ENCODE results near the gene SMKR1.

Gene SMKR1

GRCh38 chr7:129489491-129489890 lies 12.8 kb upstream of the SMKR1 start:
- DNase-seq, result no peak

DNA sequence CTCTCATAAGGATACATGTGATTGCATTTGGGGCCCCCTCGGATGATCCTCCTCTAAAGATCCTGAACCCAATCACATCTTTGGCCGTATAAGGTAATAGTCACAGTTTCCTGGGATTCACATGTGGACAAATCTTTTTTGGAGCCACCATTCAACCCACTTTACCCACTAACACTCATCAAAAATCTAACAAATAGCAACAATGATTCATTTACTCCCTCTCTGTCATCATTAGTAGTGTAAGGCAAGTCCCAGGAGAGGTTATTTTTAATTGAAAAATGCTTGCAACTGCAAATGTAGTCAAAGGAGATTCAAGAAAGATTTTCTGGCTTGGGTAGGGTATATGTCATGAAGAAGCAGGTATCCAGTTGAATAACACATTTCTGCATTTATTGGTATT lies 9.9 kb upstream of the SMKR1 start:
- no peak for DNase-seq

- DNase-seq, result no peak
Observed at GRCh38 chr7:129493555-129493954, 8.8 kb upstream of the SMKR1 start.

- DNase-seq, result no peak
Observed at GRCh38 chr7:129494041-129494440, 8.3 kb upstream of the SMKR1 start.

GRCh38 chr7:129495987-129496386 lies 6.3 kb upstream of the SMKR1 start:
- DNase-seq, result no peak

- peak; percentile 41 for DNase-seq
Observed at GRCh38 chr7:129496653-129497052, 5.7 kb upstream of the SMKR1 start.

DNA sequence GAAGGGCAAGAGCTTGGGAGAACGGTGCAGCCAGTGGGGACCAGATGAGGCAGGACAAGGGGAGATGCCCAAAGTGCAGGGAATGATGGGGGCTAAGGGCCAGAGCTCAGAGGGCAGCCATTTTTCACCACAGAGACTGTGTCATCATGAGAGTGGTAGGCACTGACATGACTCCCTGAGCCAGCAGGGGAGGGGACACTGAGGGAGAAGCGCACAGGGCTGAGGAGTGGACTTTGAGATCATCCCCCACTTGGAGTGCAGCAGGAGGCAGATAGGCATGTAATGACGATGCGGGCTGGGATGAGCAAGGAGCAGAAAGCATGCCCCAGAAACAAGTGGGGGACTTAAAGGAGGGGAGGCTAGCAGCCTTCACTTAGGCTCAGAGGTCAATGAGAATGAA lies 5.2 kb upstream of the SMKR1 start:
- no peak for DNase-seq

- no peak for DNase-seq
Observed at GRCh38 chr7:129498021-129498420, 4.3 kb upstream of the SMKR1 start.

DNA sequence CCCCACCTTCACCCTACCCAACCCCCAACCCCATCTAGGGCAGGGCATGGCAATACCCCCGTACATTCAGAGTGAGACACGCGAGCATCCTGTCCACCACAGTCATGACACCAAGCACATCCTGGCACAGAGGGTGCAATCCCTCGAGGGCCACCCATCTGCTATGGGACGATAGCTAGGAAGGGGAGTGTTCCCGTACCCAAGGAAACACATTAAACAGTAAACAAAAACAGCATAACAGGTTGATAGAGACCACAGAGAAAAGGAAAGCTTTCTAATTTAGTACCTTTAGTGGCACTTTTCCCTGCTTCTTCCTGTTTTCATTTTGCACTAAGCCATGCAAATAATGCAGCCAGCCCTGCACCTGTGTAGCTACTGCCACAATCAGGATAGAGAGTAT lies 2.3 kb upstream of the SMKR1 start:
- DNase-seq, result no peak

GRCh38 chr7:129502708-129503685 lies 666 bp downstream of the SMKR1 start:
- DNase-seq, result no peak

DNA sequence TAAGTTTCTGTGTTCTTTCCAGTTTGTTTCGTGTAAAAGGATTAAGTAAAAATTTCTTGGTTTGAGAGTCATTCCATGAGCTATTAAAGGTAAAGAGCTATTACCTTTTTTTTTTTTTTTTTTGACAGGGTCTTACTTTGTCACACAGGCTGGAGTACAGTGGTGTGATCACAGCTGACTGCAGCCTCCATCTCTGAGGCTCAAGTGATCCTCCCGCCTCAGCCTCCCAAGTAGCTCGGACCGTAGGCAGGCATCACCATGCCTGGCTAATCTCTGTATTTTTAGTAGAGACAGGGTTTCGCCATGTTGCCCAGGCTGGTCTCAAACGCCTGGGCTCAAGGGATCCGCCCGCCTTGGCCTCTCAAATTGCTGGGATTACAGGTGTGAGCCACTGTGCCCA lies 1.4 kb downstream of the SMKR1 start:
- DNase-seq, result no peak

DNA sequence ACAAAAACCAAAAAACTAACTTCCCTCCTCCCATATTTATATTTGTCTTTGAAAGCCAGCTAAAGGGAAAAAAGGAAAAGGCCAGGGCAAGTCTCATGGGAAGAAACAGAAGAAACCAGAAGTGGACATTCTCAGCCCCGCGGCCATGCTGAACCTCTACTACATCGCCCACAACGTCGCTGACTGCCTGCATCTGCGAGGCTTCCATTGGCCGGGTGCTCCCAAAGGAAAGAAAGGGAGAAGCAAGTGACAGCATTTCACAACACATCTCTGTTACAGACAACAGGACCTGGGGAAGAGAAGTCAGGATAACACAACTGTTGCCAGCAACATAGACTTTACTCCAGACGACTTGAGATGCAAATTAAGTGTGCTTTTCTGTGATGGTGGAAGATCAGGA lies 9.9 kb downstream of the SMKR1 start:
- DNase-seq, result no peak

- no peak for DNase-seq
Observed at GRCh38 chr7:129513546-129513945, 11.2 kb downstream of the SMKR1 start.

DNA sequence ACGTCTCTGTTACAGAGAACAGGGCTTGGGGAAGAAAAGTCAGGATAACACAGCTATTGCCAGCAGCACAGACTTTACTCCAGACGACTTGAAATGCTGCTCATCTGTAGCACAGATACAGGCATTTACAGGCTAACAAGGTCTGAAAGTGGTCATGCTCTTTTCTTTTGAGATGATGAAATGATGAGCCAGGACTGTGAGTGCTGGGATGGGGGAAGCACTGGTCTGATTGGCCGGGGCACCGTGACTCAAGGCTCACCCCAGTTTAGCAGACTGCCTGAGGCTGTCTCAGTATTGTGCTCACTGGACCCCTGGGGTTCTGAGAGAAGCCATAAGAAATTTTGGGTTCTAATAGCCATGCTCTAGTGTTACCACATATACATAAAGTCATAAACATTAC lies 12.4 kb downstream of the SMKR1 start:
- DNase-seq, result no peak

DNA sequence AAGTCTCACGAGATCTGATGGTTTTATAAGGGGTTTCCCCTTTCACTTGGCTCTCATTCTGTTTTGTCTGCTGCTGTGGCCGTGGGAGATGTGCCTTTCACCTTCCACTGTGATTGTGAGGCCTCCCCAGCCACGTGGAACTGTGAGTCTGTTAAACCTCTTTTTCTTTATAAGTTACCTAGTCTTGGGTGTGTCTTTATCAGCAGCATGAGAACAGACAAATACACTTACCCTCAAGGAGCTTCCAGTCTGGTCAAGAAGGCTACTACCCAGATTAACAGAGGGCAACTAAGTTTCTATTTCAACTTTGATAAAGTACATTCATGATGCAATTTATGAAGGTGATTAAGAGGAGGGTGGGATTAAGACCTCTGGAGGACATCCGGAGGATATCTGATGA lies 13.1 kb downstream of the SMKR1 start:
- no peak for DNase-seq

DNA sequence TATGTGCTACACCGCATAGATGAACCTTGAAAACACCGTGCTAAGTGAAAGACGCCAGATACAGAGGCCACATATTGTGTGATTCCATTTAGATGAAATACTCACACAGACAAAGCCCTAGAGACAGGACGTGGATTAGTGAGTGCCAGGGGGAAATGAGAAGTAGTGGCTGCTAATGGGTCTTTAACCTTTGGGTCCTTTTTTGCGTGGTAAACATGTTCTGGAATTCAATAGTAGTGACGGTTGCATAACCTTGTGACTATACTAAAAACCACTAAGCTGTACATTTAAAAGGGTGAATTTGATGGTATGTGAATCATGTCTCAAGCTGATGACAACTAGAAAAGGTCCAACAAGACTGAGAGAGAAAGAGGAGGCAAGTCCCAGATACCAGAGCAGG lies 15.6 kb downstream of the SMKR1 start:
- DNase-seq, result no peak

DNA sequence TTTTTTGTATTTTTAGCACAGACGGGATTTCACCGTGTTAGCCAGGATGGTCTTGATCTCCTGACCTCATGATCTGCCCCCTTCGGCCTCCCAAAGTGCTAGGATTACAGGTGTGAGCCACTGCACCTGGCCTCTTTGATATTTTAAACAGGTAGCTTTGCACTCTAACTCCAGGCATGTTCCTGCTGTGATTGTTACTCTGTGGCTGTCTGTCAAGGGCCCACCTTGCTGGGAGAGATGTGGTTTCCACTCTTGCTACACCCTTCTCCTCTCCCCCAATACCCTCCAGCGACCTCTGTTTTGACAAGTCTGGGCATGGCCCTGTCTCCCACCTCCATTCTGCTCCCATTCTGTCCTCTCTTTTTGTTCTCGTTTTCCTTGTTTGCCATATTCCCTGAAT lies 17.1 kb downstream of the SMKR1 start:
- no peak for DNase-seq

- DNase-seq, result no peak
Observed at GRCh38 chr7:129522088-129522970, 20.0 kb downstream of the SMKR1 start.

DNA sequence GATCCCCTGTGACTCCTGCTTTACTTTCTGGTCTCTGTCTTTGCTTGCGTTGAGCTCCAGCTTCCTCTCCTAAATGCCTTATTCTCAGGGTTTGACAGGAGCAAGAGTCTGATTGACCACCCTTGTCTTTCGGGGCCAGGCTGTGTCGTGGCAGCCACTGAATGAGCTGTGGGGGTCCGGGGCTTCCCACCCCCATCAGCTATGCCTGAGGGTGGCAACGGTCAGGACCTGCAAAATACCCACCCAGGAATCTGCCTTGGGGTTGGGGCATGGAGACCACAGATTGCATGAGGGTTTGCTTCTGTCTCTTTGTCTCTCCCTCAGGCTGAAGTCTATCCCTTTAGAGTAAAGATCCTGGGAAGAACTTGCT lies 20.6 kb downstream of the SMKR1 start:
- no peak for DNase-seq

GRCh38 chr7:129523924-129524323 lies 21.6 kb downstream of the SMKR1 start:
- no peak for DNase-seq

DNA sequence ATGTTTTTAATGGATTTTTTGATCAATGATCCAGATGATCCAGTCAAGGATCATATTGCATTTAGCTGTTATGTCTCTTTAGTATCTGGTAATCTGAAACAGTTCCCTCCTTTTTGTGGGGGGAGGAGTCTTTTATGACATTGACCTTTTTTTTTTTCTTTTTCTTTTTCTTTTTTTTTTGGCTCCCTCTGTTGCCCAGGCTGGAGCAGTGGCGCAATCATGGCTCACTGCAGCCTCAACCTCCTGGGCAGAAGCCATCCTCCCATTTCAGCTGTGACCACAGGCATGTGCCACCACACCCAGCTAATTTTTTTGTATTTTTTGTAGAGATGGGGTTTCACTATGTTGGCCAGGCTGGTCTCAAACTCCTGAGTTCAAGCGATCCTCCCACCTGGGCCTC lies 22.1 kb downstream of the SMKR1 start:
- peak; percentile 48 for DNase-seq

DNA sequence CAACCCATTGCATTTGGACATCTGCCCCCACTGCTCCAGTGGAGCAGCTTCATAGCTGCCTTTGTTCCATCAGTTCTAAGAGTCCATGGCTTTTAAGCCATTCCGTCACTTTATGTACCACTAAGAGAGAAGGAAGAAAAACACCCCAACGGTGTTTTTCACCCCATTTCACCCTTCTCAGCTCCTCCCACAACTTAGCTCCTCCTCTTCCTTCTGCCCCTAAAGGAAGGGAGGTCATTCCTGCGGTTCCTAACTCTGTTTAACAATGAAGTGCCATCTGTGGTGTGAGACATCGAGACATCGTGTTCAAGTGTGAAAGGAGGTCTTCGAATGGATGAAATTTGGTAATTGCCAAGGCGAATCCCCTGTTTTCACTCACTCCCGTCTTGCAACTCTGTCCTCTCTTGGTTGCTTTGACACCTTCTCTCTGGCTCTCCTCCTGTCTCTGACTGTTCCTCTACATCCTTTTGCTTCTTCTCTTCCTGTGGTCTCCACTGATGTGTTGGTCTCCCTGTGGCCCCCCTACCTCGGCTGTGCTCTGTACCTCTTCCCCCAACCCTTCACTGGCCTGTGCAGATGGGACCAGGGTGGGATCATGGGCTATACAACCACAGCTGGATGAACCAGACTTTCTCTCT lies 23.0 kb downstream of the SMKR1 start:
- no peak for DNase-seq

DNA sequence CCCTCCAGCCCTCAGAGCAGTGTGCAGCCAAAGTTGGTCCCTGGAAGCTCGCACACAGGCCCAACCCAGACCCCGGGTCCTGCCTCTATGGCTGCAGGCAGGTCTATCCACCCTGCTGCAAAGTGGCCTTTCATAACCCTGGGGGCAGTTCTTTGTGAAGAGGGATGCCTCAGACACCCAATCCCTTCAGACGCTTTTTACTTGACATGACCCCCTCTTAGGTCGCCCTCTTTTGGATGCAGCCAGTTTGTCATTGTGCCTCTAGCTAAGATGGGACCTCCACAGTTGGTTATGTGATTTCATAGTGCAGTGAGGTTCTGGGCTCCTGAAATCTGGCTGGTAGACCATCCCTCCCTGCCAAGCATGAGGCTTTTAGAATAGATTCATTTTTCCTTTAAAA lies 27.3 kb downstream of the SMKR1 start:
- no peak for DNase-seq

All from NK-92 treated with Interleukin-12 subunit alpha and Interleukin-12 subunit beta, amount 100 ng/mL, for 24 hours (cell line).